ENCODE data around the gene RSPO1.

DNA sequence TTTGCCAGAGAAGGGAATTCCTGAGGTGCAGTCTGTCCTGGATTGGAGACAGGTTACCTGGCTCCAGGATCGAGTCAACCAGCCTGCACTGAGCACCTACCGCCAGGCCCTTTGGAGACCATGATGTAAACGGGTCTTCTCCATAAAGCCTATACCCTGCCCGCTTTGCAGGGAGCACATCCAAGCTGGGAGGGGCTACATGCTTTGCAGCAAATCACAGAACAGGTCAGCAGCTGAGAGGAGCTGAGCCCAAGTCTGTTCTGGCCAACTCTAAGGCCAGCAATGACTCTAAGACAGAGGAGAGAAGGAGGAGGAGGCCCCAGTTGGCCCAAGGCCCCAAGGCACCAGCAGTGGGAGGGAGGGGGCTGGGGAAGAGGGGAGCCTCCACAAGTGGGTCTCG, 15.5 kb upstream of the RSPO1 start:
- TF ChIP-seq CTCF (IDR thresholded peaks at IDR 0.05) (no peak), POLR2A (IDR thresholded peaks at IDR 0.05) (no peak), EP300 (IDR thresholded peaks at IDR 0.05) (no peak)

All from ovary (tissue), 3 donors.